Transverse colon (tissue), 4 donors: ENCODE measurements around the gene ARFGAP1.

Experiments
- CTCF ChIP-seq, 5 experiments: fragments of 200-600 bp in 3 of 5; fragments of 450-650 bp in 2 of 5; sonication (generic) in 3 of 5; IDR thresholded peaks; 1 replicate in 2 of 5; 2 replicates in 3 of 5; pipeline ENCODE4 v1.5.1; 2016 to 2017; ENCODE audit warnings: antibody characterized with exemption in 5 of 5, inconsistent platforms in 3 of 5, mild to moderate bottlenecking in 2 of 5, moderate library complexity in 1 of 5
- POLR2A ChIP-seq: fragments of 450-650 bp; IDR thresholded peaks from one replicate; pipeline ENCODE4 v1.6.1; 2016; ENCODE audit warnings: antibody characterized with exemption, mild to moderate bottlenecking, moderate library complexity
- POLR2AphosphoS5 ChIP-seq, 3 donors: sonication (generic); formaldehyde crosslinking; IDR thresholded peaks; one replicate each; pipeline ENCODE4 v1.6.1; 2016; ENCODE audit warnings: antibody characterized with exemption in 3 of 3

GRCh38 chr20:63296531-63297299 lies 24.1 kb downstream of the ARFGAP1 start:
- TF ChIP-seq CTCF (IDR thresholded peaks at IDR 0.05) (no peak), POLR2AphosphoS5 (IDR thresholded peaks at IDR 0.05) (no peak), POLR2A (no peak)
